ENCODE data around the gene ITGB3.

Gene ITGB3

GRCh38 chr17:47251421-47251940 is 2.1 kb upstream of the ITGB3 start:
- no peak for TF ChIP-seq MAX (IDR thresholded peaks at IDR 0.05)
- TF ChIP-seq CEBPB (IDR thresholded peaks at IDR 0.05): no peak
- no peak for TF ChIP-seq FOXM1 (IDR thresholded peaks at IDR 0.05; ENCODE audit: borderline replicate concordance, low read depth)
- no peak for TF ChIP-seq TEAD4 (IDR thresholded peaks at IDR 0.05)
- TF ChIP-seq EP300 (IDR thresholded peaks at IDR 0.05; ENCODE audit: borderline replicate concordance): no peak
- TF ChIP-seq NFIC (IDR thresholded peaks at IDR 0.05): no peak

- no peak for TF ChIP-seq ZBTB7A (IDR thresholded peaks at IDR 0.05; ENCODE audit: low read depth)
- TF ChIP-seq FOXM1 (IDR thresholded peaks at IDR 0.05; ENCODE audit: borderline replicate concordance, low read depth): no peak
- TF ChIP-seq USF1 (IDR thresholded peaks at IDR 0.05): peak; percentile 36; the same call in 1 of the 2 replicates
- TF ChIP-seq EP300 (IDR thresholded peaks at IDR 0.05; ENCODE audit: borderline replicate concordance): no peak
- no peak for TF ChIP-seq TAF1 (IDR thresholded peaks at IDR 0.05; ENCODE audit: low read depth)
Measured at GRCh38 chr17:47252209-47252608, 1.4 kb upstream of the ITGB3 start.

GRCh38 chr17:47252766-47253512 is 688 bp upstream of the ITGB3 start:
- TF ChIP-seq USF1 (IDR thresholded peaks at IDR 0.05) (no peak), TAF1 (IDR thresholded peaks at IDR 0.05; ENCODE audit: low read depth) (no peak), ZBTB7A (IDR thresholded peaks at IDR 0.05; ENCODE audit: low read depth) (no peak), RAD21 (IDR thresholded peaks at IDR 0.05; ENCODE audit: low read depth) (no peak), CEBPB (IDR thresholded peaks at IDR 0.05) (peak; percentile 37; the same call in 1 of the 2 replicates), EGR1 (IDR thresholded peaks at IDR 0.05) (no peak)

- TF ChIP-seq TEAD4 (IDR thresholded peaks at IDR 0.05): no peak
- no peak for TF ChIP-seq NFIC (IDR thresholded peaks at IDR 0.05)
- TF ChIP-seq REST (IDR thresholded peaks at IDR 0.05; ENCODE audit: low read depth): no peak
- no peak for TF ChIP-seq EP300 (IDR thresholded peaks at IDR 0.05; ENCODE audit: borderline replicate concordance)
- TF ChIP-seq MAX (IDR thresholded peaks at IDR 0.05): no peak
- TF ChIP-seq TCF12 (IDR thresholded peaks at IDR 0.05; ENCODE audit: low read depth): no peak
- no peak for TF ChIP-seq RAD21 (IDR thresholded peaks at IDR 0.05; ENCODE audit: low read depth)
- no peak for TF ChIP-seq YY1 (IDR thresholded peaks at IDR 0.05; ENCODE audit: low read depth)
- no peak for TF ChIP-seq TAF1 (IDR thresholded peaks at IDR 0.05; ENCODE audit: low read depth)
- TF ChIP-seq ZBTB7A (IDR thresholded peaks at IDR 0.05; ENCODE audit: low read depth): no peak
- no peak for TF ChIP-seq EGR1 (IDR thresholded peaks at IDR 0.05)
- TF ChIP-seq CEBPB (IDR thresholded peaks at IDR 0.05): no peak
- TF ChIP-seq FOXM1 (IDR thresholded peaks at IDR 0.05; ENCODE audit: borderline replicate concordance, low read depth): no peak
- TF ChIP-seq CREB1 (IDR thresholded peaks at IDR 0.05; ENCODE audit: low read depth): no peak
- TF ChIP-seq USF1 (IDR thresholded peaks at IDR 0.05): no peak
Measured at GRCh38 chr17:47254403-47254943, 846 bp downstream of the ITGB3 start.

- TF ChIP-seq FOXM1 (IDR thresholded peaks at IDR 0.05; ENCODE audit: borderline replicate concordance, low read depth) (no peak), MAX (IDR thresholded peaks at IDR 0.05) (no peak)
Measured at GRCh38 chr17:47257651-47258339, 4.2 kb downstream of the ITGB3 start.

GRCh38 chr17:47262586-47262985 is 9.0 kb downstream of the ITGB3 start:
- TF ChIP-seq USF1 (IDR thresholded peaks at IDR 0.05) (no peak), FOXM1 (IDR thresholded peaks at IDR 0.05; ENCODE audit: borderline replicate concordance, low read depth) (no peak), NFIC (IDR thresholded peaks at IDR 0.05) (no peak), MAX (IDR thresholded peaks at IDR 0.05) (no peak), TAF1 (IDR thresholded peaks at IDR 0.05; ENCODE audit: low read depth) (no peak), TEAD4 (IDR thresholded peaks at IDR 0.05) (no peak), REST (IDR thresholded peaks at IDR 0.05; ENCODE audit: low read depth) (no peak), CREB1 (IDR thresholded peaks at IDR 0.05; ENCODE audit: low read depth) (no peak), TCF12 (IDR thresholded peaks at IDR 0.05; ENCODE audit: low read depth) (no peak), RAD21 (IDR thresholded peaks at IDR 0.05; ENCODE audit: low read depth) (no peak), CEBPB (IDR thresholded peaks at IDR 0.05) (no peak), EP300 (IDR thresholded peaks at IDR 0.05; ENCODE audit: borderline replicate concordance) (no peak)
